IMR-90 (cell line): Measurements from ENCODE around the gene KLHL17. TPM values are rescaled to one million over a fixed set of nuclear protein-coding genes. Genes with fewer than 3 reads are reported as not detected.

Experiments used
- ATAC-seq: fragments of 200-7000 bp; cut with Tn5 transposase; 2 replicates; pipeline ENCODE4 v1.9.1; 2020; ENCODE audit warnings: low read depth, mild to moderate bottlenecking, moderate library complexity
- BruUV-seq: library from RNA; stranded (reverse); fragments of 400-500 nt; replicated peaks from 2 replicates; lab custom pipeline; 2021; lab: Mats Ljungman, UMichigan
- CTCF ChIA-PET: fragments of 300-600 bp; formaldehyde crosslinking; extraction: SDS; loops from one replicate; lab custom pipeline; 2021; ENCODE audit warnings: antibody characterized with exemption; lab: Yijun Ruan, JAX
- POLR2A ChIA-PET: fragments of 300-600 bp; sonication (Branson Sonifier 250); formaldehyde crosslinking; loops from one replicate; lab custom pipeline; 2022; ENCODE audit warnings: antibody characterized with exemption; ENCODE audit not compliant: unreplicated experiment; lab: Charles Lee
- DNase-seq: peaks from one replicate; pipeline ENCODE4 v3.0.0; 2013
- H2AFZ ChIP-seq: replicated peaks from 2 replicates; pipeline ENCODE3; 2013; ENCODE audit warnings: low read length, mild to moderate bottlenecking; ENCODE audit not compliant: poor library complexity
- H2AK5ac ChIP-seq: 2 replicates; pipeline ENCODE4 v1.6.1; 2013; ENCODE audit warnings: low read depth, low read length, inconsistent platforms
- H2AK9ac ChIP-seq: replicated peaks from 2 replicates; pipeline ENCODE3; 2013; ENCODE audit warnings: mild to moderate bottlenecking, low read depth, low read length, moderate library complexity; ENCODE audit not compliant: poor library complexity
- H2BK120ac ChIP-seq: 2 replicates; pipeline ENCODE4 v1.6.1; 2013; ENCODE audit warnings: low read depth, low read length, inconsistent platforms
- H2BK15ac ChIP-seq: 3 replicates; pipeline ENCODE4 v1.6.1; 2013; ENCODE audit warnings: low read depth, low read length, inconsistent platforms
- H2BK20ac ChIP-seq: 2 replicates; pipeline ENCODE4 v1.6.1; 2013; ENCODE audit warnings: low read depth, mild to moderate bottlenecking, inconsistent platforms, low read length, moderate library complexity
- H2BK5ac ChIP-seq: 2 replicates; pipeline ENCODE4 v1.6.1; 2013; ENCODE audit warnings: mild to moderate bottlenecking, low read depth, low read length, inconsistent platforms; ENCODE audit not compliant: poor library complexity, severe bottlenecking
- H3K14ac ChIP-seq: replicated peaks from 2 replicates; pipeline ENCODE4 v1.6.1; 2013; ENCODE audit warnings: low read depth, low read length, inconsistent platforms
- H3K18ac ChIP-seq: 2 replicates; pipeline ENCODE4 v1.6.1; 2013; ENCODE audit warnings: low read depth, low read length, control low read depth
- H3K23ac ChIP-seq: 2 replicates; pipeline ENCODE4 v1.6.1; 2013; ENCODE audit warnings: low read depth, low read length, inconsistent platforms
- H3K27ac ChIP-seq: 2 replicates; pipeline ENCODE4 v1.5.1; 2013; ENCODE audit warnings: mild to moderate bottlenecking, control low read depth, low read length; ENCODE audit not compliant: insufficient read depth
- H3K27me3 ChIP-seq: 2 replicates; pipeline ENCODE4 v1.6.1; 2013; ENCODE audit warnings: low read length; ENCODE audit not compliant: control insufficient read depth, insufficient read depth
- H3K36me3 ChIP-seq: 2 replicates; pipeline ENCODE4 v1.6.1; 2013; ENCODE audit warnings: low read length, mixed read lengths; ENCODE audit not compliant: control insufficient read depth, insufficient read depth
- H3K4ac ChIP-seq: 2 replicates; pipeline ENCODE4 v1.6.1; 2013; ENCODE audit warnings: low read depth, low read length, inconsistent platforms
- H3K4me1 ChIP-seq: 2 replicates; pipeline ENCODE4 v1.6.1; 2013; ENCODE audit warnings: low read length, mixed read lengths; ENCODE audit not compliant: control insufficient read depth, insufficient read depth
- H3K4me2 ChIP-seq: 2 replicates; pipeline ENCODE4 v1.6.1; 2013; ENCODE audit warnings: low read depth, mild to moderate bottlenecking, control low read depth, low read length, moderate library complexity
- H3K4me3 ChIP-seq: 2 replicates; pipeline ENCODE4 v1.5.1; 2013; ENCODE audit warnings: low read depth, mild to moderate bottlenecking, control low read depth, low read length, moderate library complexity; ENCODE audit not compliant: insufficient read depth
- H3K56ac ChIP-seq: 2 replicates; pipeline ENCODE4 v1.6.1; 2013; ENCODE audit warnings: low read length, inconsistent platforms; ENCODE audit not compliant: insufficient read depth; ENCODE audit errors: extremely low read depth
- H3K79me1 ChIP-seq, 2 experiments: 2 replicates each; pipeline ENCODE4 v1.6.1; 2013; ENCODE audit warnings: low read length in 2 of 2, inconsistent platforms in 1 of 2, low read depth in 1 of 2
- H3K9ac ChIP-seq: 2 replicates; pipeline ENCODE4 v1.6.1; 2013; ENCODE audit warnings: low read depth, low read length, control low read depth
- H3K9me1 ChIP-seq: 2 replicates; pipeline ENCODE4 v1.6.1; 2013; ENCODE audit warnings: low read length, inconsistent platforms; ENCODE audit not compliant: insufficient read depth
- H3K9me3 ChIP-seq: 2 replicates; pipeline ENCODE4 v1.6.1; 2013; ENCODE audit warnings: low read length; ENCODE audit not compliant: control insufficient read depth, insufficient read depth
- H4K20me1 ChIP-seq: 2 replicates; pipeline ENCODE4 v1.6.1; 2013; ENCODE audit warnings: low read length, inconsistent platforms; ENCODE audit not compliant: insufficient read depth
- H4K5ac ChIP-seq: 2 replicates; pipeline ENCODE4 v1.6.1; 2013; ENCODE audit warnings: mild to moderate bottlenecking, low read depth, low read length, control low read depth
- H4K8ac ChIP-seq, 2 experiments: 2 replicates each; pipeline ENCODE4 v1.6.1; 2013; ENCODE audit warnings: low read depth in 2 of 2, low read length in 2 of 2, control low read depth in 1 of 2, inconsistent platforms in 1 of 2
- H4K91ac ChIP-seq: 2 replicates; pipeline ENCODE4 v1.6.1; 2013; ENCODE audit warnings: low read depth, low read length, inconsistent platforms; ENCODE audit not compliant: insufficient read depth
- BHLHE40 ChIP-seq: fragments of 150-350 bp; IDR thresholded peaks from 2 replicates; pipeline ENCODE4 v1.6.1; 2016; ENCODE audit warnings: mild to moderate bottlenecking, low read depth, low read length
- CHD1 ChIP-seq: IDR thresholded peaks from 2 replicates; pipeline ENCODE4 v1.6.1; 2012; ENCODE audit warnings: low read depth, low read length, improper control_type of control experiment
- MXI1 ChIP-seq: IDR thresholded peaks from 2 replicates; pipeline ENCODE4 v1.6.1; 2012; ENCODE audit warnings: low read depth, mild to moderate bottlenecking, low read length, moderate library complexity, borderline replicate concordance
- POLR2A ChIP-seq: IDR thresholded peaks from 2 replicates; pipeline ENCODE4 v1.6.1; 2012; ENCODE audit warnings: mild to moderate bottlenecking, low read depth, low read length
- RCOR1 ChIP-seq: IDR thresholded peaks from 2 replicates; pipeline ENCODE4 v1.6.1; 2012; ENCODE audit warnings: mild to moderate bottlenecking, low read length, improper control_type of control experiment; ENCODE audit not compliant: insufficient replicate concordance
- SMC3 ChIP-seq: fragments of 150-350 bp; IDR thresholded peaks from 2 replicates; pipeline ENCODE4 v1.6.1; 2016; ENCODE audit warnings: low read depth, mild to moderate bottlenecking, antibody characterized with exemption, low read length, moderate library complexity
- WGBS, 2 experiments: methylation state at CpG; one replicate each; pipeline versions ENCODE4 v1.1.5 to v1.1.7; 2013; ENCODE audit warnings: missing lambda C conversion rate in 2 of 2; ENCODE audit not compliant: insufficient read length in 1 of 2; ENCODE audit errors: extremely low coverage in 2 of 2; 5-methylcytosine and 5-hydroxymethylcytosine counted together
- dilution Hi-C: fragments of 300-500 bp; cut with HindIII; formaldehyde crosslinking; loops from one replicate; pipeline ENCODE4 v1.14.3; 2018; ENCODE audit warnings: low sequenced_read_pairs; ENCODE audit not compliant: unreplicated experiment
- in situ Hi-C: fragments of 300-500 bp; cut with MboI; formaldehyde crosslinking; loops from 3 replicates; pipeline ENCODE4 v1.14.3; 2019; ENCODE audit warnings: low sequenced_read_pairs, inconsistent platforms, mixed read lengths
- intact Hi-C: fragments of 100-400 bp; cut with micrococcal nuclease; formaldehyde crosslinking; loops from 2 replicates; pipeline ENCODE4 v1.10.0; 2022
- polyA plus RNA-seq, 3 experiments: library from polyadenylated mRNA; depleted of rRNA; stranded (reverse); fragments of >200 nt; gene quantifications; 2 replicates each; pipeline ENCODE4 v1.2.3, GENCODE V29; 2012; ENCODE audit warnings: low replicate concordance in 1 of 3
- total RNA-seq: library from RNA; depleted of rRNA; stranded (reverse); fragments of >200 nt; gene quantifications from 2 replicates; pipeline ENCODE4 v1.2.3, GENCODE V29; 2012

KLHL17 gene
- total and polyA plus RNA-seq, 2 of the 4 experiments (the other 2 are of a cell fraction) = 3.4 to 41.0 TPM

- peak; percentile 21 for TF ChIP-seq RCOR1
- peak; percentile 2; the same call in 1 of the 2 replicates for TF ChIP-seq POLR2A
- no peak for TF ChIP-seq SMC3
Measured at GRCh38 chr1:1000357-1001056, 40.1 kb downstream of the KLHL17 start (continued).

DNA sequence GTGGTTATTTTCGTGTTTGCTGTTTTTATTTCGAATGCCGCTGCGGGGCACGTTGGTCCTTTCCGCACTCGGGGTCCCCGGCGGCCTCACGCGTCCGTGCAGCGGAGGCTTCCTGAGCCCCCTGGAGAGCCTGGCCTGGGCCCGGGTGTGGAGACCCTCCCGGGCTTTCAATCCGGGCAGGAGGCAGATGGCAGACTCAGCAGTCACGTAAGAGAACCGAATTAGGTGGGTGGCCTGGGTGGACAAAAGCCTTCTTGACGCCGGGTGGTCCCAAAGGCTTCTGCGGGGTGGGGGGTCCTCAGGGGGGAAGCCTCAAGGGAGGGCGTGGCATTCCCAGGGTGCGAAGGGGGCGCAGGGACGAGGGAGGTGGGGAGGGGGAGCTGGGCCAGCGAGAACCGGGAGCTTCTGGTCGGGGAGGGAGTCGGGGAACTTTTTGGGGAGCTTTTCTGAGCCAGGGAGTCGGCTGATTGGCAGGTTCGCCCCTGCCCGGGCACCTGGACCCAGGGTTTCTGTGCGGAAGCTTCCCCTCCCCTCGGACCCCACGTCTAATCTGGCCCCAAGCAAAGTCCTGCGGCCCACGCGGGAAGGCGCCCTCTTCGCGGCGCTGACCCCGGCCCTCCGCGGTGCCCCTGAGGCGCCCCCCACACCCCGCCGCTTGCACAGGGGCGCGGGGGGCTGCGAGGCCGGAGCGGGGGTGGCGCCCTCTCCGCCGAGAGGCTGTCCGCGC, 40.8 kb downstream of the KLHL17 start:
- no peaks in the 10 kb centered on the region for H3K27me3 ChIP-seq
- 3% methylated on average over 27 of the region's 58 CpGs; no CpG with 5 or more reads in 1 of the 2 experiments for WGBS, 2 experiments
- dilution Hi-C loops = no loop called here
- H4K20me1 ChIP-seq = peaks cover 4% of the 10 kb centered on the region
- H3K14ac ChIP-seq = peak overlapping the region; percentile 44; the same call in 1 of the 2 replicates
- H3K36me3 ChIP-seq = no peaks in the 10 kb centered on the region
- peak overlapping the region; percentile 51 to 85 for H4K8ac ChIP-seq
- peak overlapping the region; percentile 24; the same call in 1 of the 2 replicates for H3K23ac ChIP-seq
- peak overlapping the region; percentile 59 for H3K4me3 ChIP-seq
- ATAC-seq = no peak
- H3K18ac ChIP-seq = no peak overlapping the region
- TF ChIP-seq MXI1 (no peak), BHLHE40 (no peak), POLR2A (no peak), CHD1 (no peak)
- peaks cover 9 to 35% of the 10 kb centered on the region in 2 experiments; a peak in 3 of 4 replicates for H3K79me1 ChIP-seq
- no peaks in the 10 kb centered on the region for H3K9me3 ChIP-seq
- 0 out of 2 replicates have a peak overlapping the region, but pooled peaks have one; percentile 2 for H4K5ac ChIP-seq
- intact Hi-C loops = loop anchor here (5.0 kb wide), 1 partner anchor 56 kb away; no protein-coding TSS in a partner anchor
- H3K9ac ChIP-seq = peak overlapping the region; percentile 18; the same call in 1 of the 2 replicates
- H3K4ac ChIP-seq = peak overlapping the region; percentile 88
- H2AK9ac ChIP-seq = peak overlapping the region; percentile 95
- POLR2A ChIA-PET = no interaction called here
- CTCF ChIA-PET = interaction anchor here (1.0 to 1.6 kb wide), 2 partner anchors 12 to 18 kb away, joined by 3 to 4 read pairs; partner anchors contain the start of gene ISG15
- H4K91ac ChIP-seq = peak overlapping the region; percentile 69
- no peak for DNase-seq
- no peak overlapping the region for H2BK5ac ChIP-seq
- in situ Hi-C loops = no loop called here
- no peaks in the 10 kb centered on the region for H3K9me1 ChIP-seq
- H2AK5ac ChIP-seq = peak overlapping the region; percentile 46
- peak overlapping the region; percentile 89 for H2AFZ ChIP-seq
- no peak overlapping the region; the same call in 2 of the 3 replicates for H2BK15ac ChIP-seq
- H3K4me1 ChIP-seq = peaks cover 12% of the 10 kb centered on the region
- no peak overlapping the region for H2BK20ac ChIP-seq
- H3K56ac ChIP-seq = no peak overlapping the region; the same call in 1 of the 2 replicates
- no peak overlapping the region for H2BK120ac ChIP-seq
- H3K4me2 ChIP-seq = peak overlapping the region; percentile 68
- H3K27ac ChIP-seq = peak overlapping the region; percentile 1; the same call in 1 of the 2 replicates
- no TSS peak for BruUV-seq
